SKM-1 treated with dmso at 0.1 percent for 144 hours (cell line): ENCODE results near the gene IQSEC1.

Experiments
- DNase-seq: peaks from one replicate; lab custom pipeline; 2025; ENCODE audit not compliant: unreplicated experiment; lab: John Stamatoyannopoulos, UW

Gene IQSEC1

GRCh38 chr3:12852201-12852600, 221.0 kb downstream of the IQSEC1 start:
- DNase-seq, result no peak
